ENCODE measurements around the gene RFT1. TPM values are rescaled to one million over a fixed set of nuclear protein-coding genes. Genes with fewer than 3 reads are reported as not detected.

RFT1 gene
- total RNA-seq, 2 donors from 2014 or later, result 29.3 to 35.2 TPM

DNA sequence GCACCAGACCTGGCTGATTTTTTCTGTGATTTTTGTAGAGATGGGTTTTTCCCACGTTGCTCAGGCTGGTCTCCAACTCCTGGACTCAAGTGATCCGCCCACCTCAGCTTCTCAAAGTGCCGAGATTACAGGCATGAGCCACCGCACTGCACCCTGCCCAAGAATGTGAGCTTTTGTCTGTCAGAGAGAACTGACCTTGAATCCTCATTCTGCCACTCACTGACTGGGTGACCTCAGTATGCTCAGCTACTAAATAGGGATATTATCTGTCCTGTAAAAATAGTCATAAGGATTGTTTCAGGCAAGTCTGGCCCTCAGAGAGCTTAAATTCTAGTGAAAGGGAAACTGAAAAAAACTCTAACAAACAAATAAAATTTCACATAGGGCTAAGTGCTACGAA lies 2.1 kb upstream of the RFT1 start:
- WGBS, 2 experiments (ENCODE audit: insufficient coverage in 1 of 2, insufficient read length in 1 of 2), result 78 to 80% methylated on average over 4 to 5 of the region's 5 CpGs
- H3K27ac Mint-ChIP-seq, result no peak overlapping the region

GRCh38 chr3:53131096-53131495 lies 861 bp upstream of the RFT1 start:
- no peaks in the 10 kb centered on the region for H3K9me3 ChIP-seq (ENCODE audit: control insufficient read depth, low read length)
- TF ChIP-seq CTCF (conservative IDR thresholded peaks at IDR 0.05), result no peak
- peak overlapping the region; percentile 90 for H3K4me3 Mint-ChIP-seq
- peaks cover 4% of the 10 kb centered on the region for H3K4me1 ChIP-seq (ENCODE audit: control insufficient read depth, insufficient read depth, low read length)
- peaks cover 17% of the 10 kb centered on the region for H3K4me1 Mint-ChIP-seq
- H3K36me3 Mint-ChIP-seq (ENCODE audit: low read depth), result no peaks in the 10 kb centered on the region
- WGBS, 2 experiments (ENCODE audit: insufficient coverage in 1 of 2, insufficient read length in 1 of 2), result 83 to 91% methylated on average over 3 to 4 of the region's 4 CpGs
- no peak overlapping the region for H3K27ac ChIP-seq (ENCODE audit: low read depth, low read length)
- no peak for DNase-seq
- no peaks in the 10 kb centered on the region for H3K9me3 Mint-ChIP-seq
- H3K4me3 ChIP-seq (ENCODE audit: low read length), result peak overlapping the region; percentile 95
- H3K36me3 ChIP-seq (ENCODE audit: control insufficient read depth, insufficient read depth, low read length), result peaks cover 5% of the 10 kb centered on the region
- H3K9ac ChIP-seq (ENCODE audit: extremely low read depth, low read length, poor library complexity, severe bottlenecking), result peak overlapping the region; percentile 88
- no peaks in the 10 kb centered on the region for H3K27me3 ChIP-seq (ENCODE audit: control insufficient read depth, insufficient read depth, low read length, poor library complexity, severe bottlenecking)
- H3K27ac Mint-ChIP-seq, result peak overlapping the region; percentile 98
- H3K27me3 Mint-ChIP-seq (ENCODE audit: insufficient read depth), result peaks cover 5% of the 10 kb centered on the region

More for the DNA sequence above, 2.1 kb upstream of the RFT1 start:
- DNase-seq, result no peak
- Mint-ChIP-seq H3K36me3 (ENCODE audit: low read depth) (no peaks in the 10 kb centered on the region), H3K9me3 (no peaks in the 10 kb centered on the region), H3K4me3 (no peak overlapping the region), H3K27me3 (ENCODE audit: insufficient read depth) (peaks cover 5% of the 10 kb centered on the region), H3K4me1 (peaks cover 17% of the 10 kb centered on the region)
- Histone ChIP-seq H3K27me3 (ENCODE audit: control insufficient read depth, insufficient read depth, low read length, poor library complexity, severe bottlenecking) (no peaks in the 10 kb centered on the region), H3K4me3 (ENCODE audit: low read length) (no peak overlapping the region), H3K4me1 (ENCODE audit: control insufficient read depth, insufficient read depth, low read length) (peaks cover 4% of the 10 kb centered on the region), H3K9me3 (ENCODE audit: control insufficient read depth, low read length) (no peaks in the 10 kb centered on the region), H3K36me3 (ENCODE audit: control insufficient read depth, insufficient read depth, low read length) (no peaks in the 10 kb centered on the region), H3K9ac (ENCODE audit: extremely low read depth, low read length, poor library complexity, severe bottlenecking) (no peak overlapping the region), H3K27ac (ENCODE audit: low read depth, low read length) (no peak overlapping the region)
- TF ChIP-seq CTCF (conservative IDR thresholded peaks at IDR 0.05), result no peak

GRCh38 chr3:53129344-53129743 lies 891 bp downstream of the RFT1 start:
- Mint-ChIP-seq H3K9me3 (no peaks in the 10 kb centered on the region), H3K27ac (peak overlapping the region; percentile 98), H3K36me3 (ENCODE audit: low read depth) (peaks cover 14% of the 10 kb centered on the region), H3K4me3 (peak overlapping the region; percentile 90), H3K4me1 (peaks cover 17% of the 10 kb centered on the region), H3K27me3 (ENCODE audit: insufficient read depth) (peaks cover 5% of the 10 kb centered on the region)
- H3K9ac ChIP-seq (ENCODE audit: extremely low read depth, low read length, poor library complexity, severe bottlenecking), result peak overlapping the region; percentile 88
- no peaks in the 10 kb centered on the region for H3K27me3 ChIP-seq (ENCODE audit: control insufficient read depth, insufficient read depth, low read length, poor library complexity, severe bottlenecking)
- H3K36me3 ChIP-seq (ENCODE audit: control insufficient read depth, insufficient read depth, low read length), result peaks cover 22% of the 10 kb centered on the region
- H3K4me3 ChIP-seq (ENCODE audit: low read length), result peak overlapping the region; percentile 95
- H3K27ac ChIP-seq (ENCODE audit: low read depth, low read length), result no peak overlapping the region
- no peak for DNase-seq
- no peak for TF ChIP-seq CTCF (conservative IDR thresholded peaks at IDR 0.05)
- H3K4me1 ChIP-seq (ENCODE audit: control insufficient read depth, insufficient read depth, low read length), result peaks cover 4% of the 10 kb centered on the region
- no peaks in the 10 kb centered on the region for H3K9me3 ChIP-seq (ENCODE audit: control insufficient read depth, low read length)
- 93 to 100% methylated on average over 2 to 3 of the region's 3 CpGs for WGBS, 2 experiments (ENCODE audit: insufficient coverage in 1 of 2, insufficient read length in 1 of 2)
